Glutamatergic neuron (in vitro differentiated cells): ENCODE data around the gene THOP1. TPM values are rescaled to one million over a fixed set of nuclear protein-coding genes. Genes with fewer than 3 reads are reported as not detected.

Experiments used
- DNase-seq: peaks from one replicate; pipeline ENCODE4 v3.0.0; 2022
- H3K27ac Mint-ChIP-seq: one replicate; pipeline ENCODE4 v1.8.0; 2020; ENCODE audit warnings: mild to moderate bottlenecking, mixed read lengths, inconsistent platforms; ENCODE audit not compliant: unreplicated experiment
- H3K27me3 Mint-ChIP-seq: one replicate; pipeline ENCODE4 v1.8.0; 2020; ENCODE audit warnings: mild to moderate bottlenecking, moderate library complexity, mixed read lengths, inconsistent platforms; ENCODE audit not compliant: unreplicated experiment
- H3K36me3 Mint-ChIP-seq: one replicate; pipeline ENCODE4 v1.8.0; 2020; ENCODE audit warnings: mild to moderate bottlenecking, mixed read lengths, inconsistent platforms; ENCODE audit not compliant: unreplicated experiment
- H3K4me1 Mint-ChIP-seq: one replicate; pipeline ENCODE4 v1.8.0; 2020; ENCODE audit warnings: mild to moderate bottlenecking, low read depth, mixed read lengths, inconsistent platforms; ENCODE audit not compliant: unreplicated experiment
- H3K4me3 Mint-ChIP-seq: one replicate; pipeline ENCODE4 v1.8.0; 2020; ENCODE audit warnings: mild to moderate bottlenecking, mixed read lengths, inconsistent platforms; ENCODE audit not compliant: unreplicated experiment
- H3K9me3 Mint-ChIP-seq: one replicate; pipeline ENCODE4 v1.8.0; 2020; ENCODE audit warnings: mild to moderate bottlenecking, moderate library complexity, mixed read lengths, inconsistent platforms; ENCODE audit not compliant: unreplicated experiment
- CTCF ChIP-seq: fragments of 200-600 bp; sonication (generic); IDR thresholded peaks from one replicate; pipeline ENCODE4 v1.5.0; 2021; ENCODE audit not compliant: partially characterized antibody, unreplicated experiment
- total RNA-seq: library from RNA; stranded (reverse); fragmentation: NEBNext Ultra II Directional; extraction: Animal tissue kit (Norgen Biotek cat#: 25700); gene quantifications from one replicate; pipeline ENCODE4 v1.2.1, GENCODE V29; 2021; ENCODE audit not compliant: unreplicated experiment

THOP1 gene
- total RNA-seq, 1 donor from 2014 or later = 64.0 TPM

- TF ChIP-seq CTCF = no peak
- Mint-ChIP-seq H3K4me1 (no peaks in the 10 kb centered on the region), H3K9me3 (peaks cover 3% of the 10 kb centered on the region), H3K27me3 (peaks cover 2% of the 10 kb centered on the region), H3K27ac (no peak overlapping the region), H3K4me3 (no peak overlapping the region), H3K36me3 (no peaks in the 10 kb centered on the region)
- DNase-seq = no peak
These were observed 26.5 kb upstream of the THOP1 start for GRCh38 chr19:2758601-2759313.

GRCh38 chr19:2759362-2759761 is 25.9 kb upstream of the THOP1 start:
- DNase-seq = no peak
- no peak for TF ChIP-seq CTCF
- Mint-ChIP-seq H3K9me3 (peaks cover 5% of the 10 kb centered on the region), H3K4me1 (no peaks in the 10 kb centered on the region), H3K4me3 (no peak overlapping the region), H3K27me3 (peaks cover 2% of the 10 kb centered on the region), H3K27ac (no peak overlapping the region), H3K36me3 (no peaks in the 10 kb centered on the region)

- no peaks in the 10 kb centered on the region for H3K36me3 Mint-ChIP-seq
- peaks cover 5% of the 10 kb centered on the region for H3K9me3 Mint-ChIP-seq
- no peak overlapping the region for H3K4me3 Mint-ChIP-seq
- TF ChIP-seq CTCF = no peak
- H3K27ac Mint-ChIP-seq = no peak overlapping the region
- peaks cover 2% of the 10 kb centered on the region for H3K27me3 Mint-ChIP-seq
- no peak for DNase-seq
- H3K4me1 Mint-ChIP-seq = no peaks in the 10 kb centered on the region
These were observed 25.3 kb upstream of the THOP1 start for GRCh38 chr19:2759965-2760364.

GRCh38 chr19:2761309-2761677 is 24.0 kb upstream of the THOP1 start:
- TF ChIP-seq CTCF = no peak
- Mint-ChIP-seq H3K36me3 (no peaks in the 10 kb centered on the region), H3K27ac (no peak overlapping the region)

GRCh38 chr19:2761876-2762782 is 23.2 kb upstream of the THOP1 start:
- H3K27ac Mint-ChIP-seq = no peak overlapping the region
- TF ChIP-seq CTCF = no peak
- no peaks in the 10 kb centered on the region for H3K36me3 Mint-ChIP-seq
- H3K4me3 Mint-ChIP-seq = no peak overlapping the region
- no peak for DNase-seq
- H3K4me1 Mint-ChIP-seq = no peaks in the 10 kb centered on the region
- peaks cover 5% of the 10 kb centered on the region for H3K9me3 Mint-ChIP-seq
- H3K27me3 Mint-ChIP-seq = no peaks in the 10 kb centered on the region

More at GRCh38 chr19:2761309-2761677, 24.0 kb upstream of the THOP1 start:
- Mint-ChIP-seq H3K4me3 (no peak overlapping the region), H3K27me3 (no peaks in the 10 kb centered on the region), H3K9me3 (peaks cover 5% of the 10 kb centered on the region), H3K4me1 (no peaks in the 10 kb centered on the region)
- no peak for DNase-seq
